PFSK-1 (cell line): ENCODE measurements around the gene UGT1A6.

Experiments used
- FOXP2 ChIP-seq: optimal IDR thresholded peaks from 2 replicates; pipeline ENCODE3; 2011; ENCODE audit warnings: borderline replicate concordance, control low read depth, inconsistent platforms; ENCODE audit not compliant: insufficient read depth; ENCODE audit errors: extremely low read length, extremely low read depth
- POLR2AphosphoS5 ChIP-seq: IDR thresholded peaks from 2 replicates; pipeline ENCODE4 v1.6.1; 2012; ENCODE audit warnings: low read depth, mild to moderate bottlenecking, control low read depth, low read length, moderate library complexity
- SIN3A ChIP-seq: IDR thresholded peaks from 2 replicates; pipeline ENCODE4 v1.6.1; 2012; ENCODE audit warnings: mild to moderate bottlenecking, low read length, moderate library complexity, borderline replicate concordance; ENCODE audit not compliant: insufficient read depth
- TAF1 ChIP-seq: IDR thresholded peaks from 2 replicates; pipeline ENCODE4 v1.6.1; 2012; ENCODE audit warnings: low read length, control low read depth, borderline replicate concordance; ENCODE audit not compliant: insufficient read depth
- TF ChIP-seq, protein P1 (sequence below), 2 experiments: IDR thresholded peaks; 2 replicates each; pipeline versions ENCODE4 v1.6.1 to v1.8.0; 2011 to 2012; ENCODE audit warnings: low read depth in 2 of 2, low read length in 2 of 2, control low read depth in 1 of 2, inconsistent platforms in 1 of 2, mild to moderate bottlenecking in 1 of 2, moderate library complexity in 1 of 2; ENCODE audit not compliant: insufficient read depth in 1 of 2

Gene UGT1A6

DNA sequence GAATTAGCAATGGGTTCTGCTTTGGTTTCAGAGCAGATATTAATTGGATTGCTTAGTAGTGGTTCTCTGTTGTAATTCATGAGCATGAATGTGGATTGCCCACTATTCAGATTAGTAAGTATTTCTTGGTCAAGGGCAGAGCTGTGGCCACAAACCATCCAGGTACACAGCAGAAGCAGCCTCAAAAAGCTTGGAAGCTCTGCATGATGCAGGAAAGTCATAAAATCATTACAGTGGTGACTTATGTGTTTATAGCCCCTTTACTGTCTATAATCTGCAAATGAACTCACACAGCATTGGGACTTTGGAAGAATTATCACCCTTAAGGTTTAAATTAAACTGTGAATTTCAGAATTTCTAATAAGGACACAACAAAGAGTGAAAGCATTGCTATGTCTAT, 65.5 kb downstream of the UGT1A6 start:
- TF ChIP-seq POLR2AphosphoS5: no peak

DNA sequence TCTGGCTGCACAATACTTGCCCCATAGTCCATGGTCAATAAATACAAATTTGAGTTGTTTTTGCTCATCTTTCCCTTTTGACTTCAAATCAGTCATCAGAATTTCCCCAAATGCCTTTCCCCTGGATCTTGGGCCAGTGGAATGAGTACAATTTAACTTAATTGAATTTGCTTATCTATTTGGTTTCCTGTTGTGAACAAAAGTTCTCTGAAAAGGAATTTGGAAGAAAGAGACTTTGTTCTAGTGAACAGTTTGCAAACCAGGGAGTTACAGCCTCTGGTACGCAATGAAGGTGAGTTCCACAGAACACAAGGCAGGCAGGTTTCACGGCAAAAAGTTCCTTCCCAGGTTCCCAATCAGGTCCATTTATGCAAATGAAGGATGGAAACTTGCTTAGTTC, 66.2 kb downstream of the UGT1A6 start:
- TF ChIP-seq POLR2AphosphoS5 (no peak), SIN3A (no peak), FOXP2 (no peak), TAF1 (no peak)
- TF ChIP-seq, protein P1, sequence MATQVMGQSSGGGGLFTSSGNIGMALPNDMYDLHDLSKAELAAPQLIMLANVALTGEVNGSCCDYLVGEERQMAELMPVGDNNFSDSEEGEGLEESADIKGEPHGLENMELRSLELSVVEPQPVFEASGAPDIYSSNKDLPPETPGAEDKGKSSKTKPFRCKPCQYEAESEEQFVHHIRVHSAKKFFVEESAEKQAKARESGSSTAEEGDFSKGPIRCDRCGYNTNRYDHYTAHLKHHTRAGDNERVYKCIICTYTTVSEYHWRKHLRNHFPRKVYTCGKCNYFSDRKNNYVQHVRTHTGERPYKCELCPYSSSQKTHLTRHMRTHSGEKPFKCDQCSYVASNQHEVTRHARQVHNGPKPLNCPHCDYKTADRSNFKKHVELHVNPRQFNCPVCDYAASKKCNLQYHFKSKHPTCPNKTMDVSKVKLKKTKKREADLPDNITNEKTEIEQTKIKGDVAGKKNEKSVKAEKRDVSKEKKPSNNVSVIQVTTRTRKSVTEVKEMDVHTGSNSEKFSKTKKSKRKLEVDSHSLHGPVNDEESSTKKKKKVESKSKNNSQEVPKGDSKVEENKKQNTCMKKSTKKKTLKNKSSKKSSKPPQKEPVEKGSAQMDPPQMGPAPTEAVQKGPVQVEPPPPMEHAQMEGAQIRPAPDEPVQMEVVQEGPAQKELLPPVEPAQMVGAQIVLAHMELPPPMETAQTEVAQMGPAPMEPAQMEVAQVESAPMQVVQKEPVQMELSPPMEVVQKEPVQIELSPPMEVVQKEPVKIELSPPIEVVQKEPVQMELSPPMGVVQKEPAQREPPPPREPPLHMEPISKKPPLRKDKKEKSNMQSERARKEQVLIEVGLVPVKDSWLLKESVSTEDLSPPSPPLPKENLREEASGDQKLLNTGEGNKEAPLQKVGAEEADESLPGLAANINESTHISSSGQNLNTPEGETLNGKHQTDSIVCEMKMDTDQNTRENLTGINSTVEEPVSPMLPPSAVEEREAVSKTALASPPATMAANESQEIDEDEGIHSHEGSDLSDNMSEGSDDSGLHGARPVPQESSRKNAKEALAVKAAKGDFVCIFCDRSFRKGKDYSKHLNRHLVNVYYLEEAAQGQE (IDR thresholded peaks at IDR 0.05; ENCODE audit: insufficient read depth in 1 of 2, low read depth in 2 of 2, low read length in 2 of 2): no peak

DNA sequence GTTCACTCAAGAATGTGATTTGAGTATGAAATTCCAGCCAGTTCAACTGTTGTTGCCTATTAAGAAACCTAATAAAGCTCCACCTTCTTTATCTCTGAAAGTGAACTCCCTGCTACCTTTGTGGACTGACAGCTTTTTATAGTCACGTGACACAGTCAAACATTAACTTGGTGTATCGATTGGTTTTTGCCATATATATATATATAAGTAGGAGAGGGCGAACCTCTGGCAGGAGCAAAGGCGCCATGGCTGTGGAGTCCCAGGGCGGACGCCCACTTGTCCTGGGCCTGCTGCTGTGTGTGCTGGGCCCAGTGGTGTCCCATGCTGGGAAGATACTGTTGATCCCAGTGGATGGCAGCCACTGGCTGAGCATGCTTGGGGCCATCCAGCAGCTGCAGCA, 67.4 kb downstream of the UGT1A6 start, which contains the start of gene UGT1A1:
Gene UGT1A1, plus strand, starts transcription at position 228 of the 400 bp plus-strand sequence. Its CDS starts 18 bp downstream, at position 246.
- no peak for TF ChIP-seq POLR2AphosphoS5
- TF ChIP-seq, protein P1 (IDR thresholded peaks at IDR 0.05; ENCODE audit: insufficient read depth in 1 of 2, low read depth in 2 of 2, low read length in 2 of 2): no peak
- TF ChIP-seq FOXP2: no peak

DNA sequence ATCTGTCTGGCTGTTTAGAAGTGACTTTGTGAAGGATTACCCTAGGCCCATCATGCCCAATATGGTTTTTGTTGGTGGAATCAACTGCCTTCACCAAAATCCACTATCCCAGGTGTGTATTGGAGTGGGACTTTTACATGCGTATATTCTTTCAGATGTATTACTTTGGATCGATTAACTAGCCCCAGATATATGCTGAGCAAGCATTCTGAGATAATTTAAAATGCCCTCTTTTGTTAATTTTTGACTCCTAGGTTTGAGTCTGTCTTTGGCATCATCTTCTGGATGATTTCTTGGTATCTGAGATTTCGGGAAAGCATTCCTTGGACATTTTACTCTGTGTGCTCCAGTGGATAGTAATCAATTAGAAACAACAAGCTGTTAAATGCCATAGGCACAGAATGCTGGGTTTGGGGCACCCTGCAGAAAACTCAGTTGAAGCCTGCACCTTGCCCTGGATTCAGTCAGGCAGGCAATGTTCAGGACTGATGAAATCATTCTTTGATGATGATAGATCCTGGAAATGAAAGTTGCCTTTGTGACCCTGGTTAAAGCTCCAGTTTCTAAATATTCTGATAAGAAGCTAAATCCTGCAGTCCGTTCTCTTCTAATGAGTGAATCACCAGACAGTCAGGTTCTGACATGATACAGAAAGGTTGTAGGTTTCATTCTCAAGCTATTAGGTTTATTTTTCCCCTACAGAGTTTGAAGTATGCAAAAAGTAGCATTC, 68.5 kb downstream of the UGT1A6 start:
- TF ChIP-seq TAF1 (no peak), POLR2AphosphoS5 (no peak), SIN3A (no peak), FOXP2 (no peak)
- TF ChIP-seq, protein P1 (IDR thresholded peaks at IDR 0.05; ENCODE audit: insufficient read depth in 1 of 2, low read depth in 2 of 2, low read length in 2 of 2): no peak

DNA sequence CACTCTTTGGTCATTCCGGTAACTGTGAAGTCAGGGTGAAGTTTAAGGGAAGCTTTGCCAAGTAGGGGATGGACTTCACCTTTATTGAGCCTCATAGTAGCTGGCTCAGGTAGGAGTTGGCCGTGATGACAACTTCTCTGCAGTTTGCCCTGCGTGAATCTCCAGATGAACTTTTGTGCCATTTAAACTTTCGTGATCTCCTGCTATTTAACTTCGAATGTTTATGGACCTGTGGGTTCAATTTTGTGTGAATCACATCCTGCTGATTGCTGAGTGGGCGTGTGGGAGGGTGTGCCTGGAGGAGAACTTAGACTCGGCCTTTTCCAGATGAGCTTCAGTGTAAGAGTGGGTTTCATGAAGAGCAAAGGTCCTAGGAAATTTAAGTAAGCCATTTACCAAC, 71.6 kb downstream of the UGT1A6 start:
- TF ChIP-seq POLR2AphosphoS5 (no peak), TAF1 (no peak), SIN3A (no peak), FOXP2 (no peak)
- TF ChIP-seq, protein P1 (IDR thresholded peaks at IDR 0.05; ENCODE audit: insufficient read depth in 1 of 2, low read depth in 2 of 2, low read length in 2 of 2): no peak

DNA sequence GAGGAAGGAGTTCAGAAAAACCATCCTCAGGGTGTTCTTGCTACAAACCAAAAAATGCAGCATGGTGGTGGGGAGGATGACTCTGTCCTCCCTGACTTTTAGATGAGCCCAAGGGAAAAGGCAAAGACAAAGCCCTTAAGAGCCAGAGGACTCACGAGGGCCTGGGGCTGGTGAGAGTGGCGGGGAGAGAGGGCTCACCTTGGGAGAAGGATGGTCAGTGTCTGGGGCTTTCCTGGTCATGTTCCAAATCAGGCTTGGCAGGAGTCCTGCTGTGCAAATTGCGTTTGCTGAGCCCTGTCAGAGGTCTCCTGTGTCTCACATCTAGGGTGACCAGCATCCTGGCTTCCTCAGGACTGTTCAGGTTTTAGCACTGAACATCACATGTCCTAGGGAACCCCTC, 72.1 kb downstream of the UGT1A6 start:
- no peak for TF ChIP-seq FOXP2
